Activated CD4-positive, alpha-beta T cell treated with anti-CD3 and anti-CD28 coated beads for 4 hours (primary cell): ENCODE results near the gene AHCYL1.
A peak's percentile ranks its signal among the peaks of the same experiment; 100 is the strongest.
"Not testable (repeated sequence)": the region's sequence is repeated elsewhere in the genome, so short reads cannot be mapped to it uniquely, and the experiment has no call there.

Source experiments
- DNase-seq, 2 donors: peaks; one replicate each; pipeline ENCODE4 v3.0.0-alpha.2; 2020

The AHCYL1 gene

DNA sequence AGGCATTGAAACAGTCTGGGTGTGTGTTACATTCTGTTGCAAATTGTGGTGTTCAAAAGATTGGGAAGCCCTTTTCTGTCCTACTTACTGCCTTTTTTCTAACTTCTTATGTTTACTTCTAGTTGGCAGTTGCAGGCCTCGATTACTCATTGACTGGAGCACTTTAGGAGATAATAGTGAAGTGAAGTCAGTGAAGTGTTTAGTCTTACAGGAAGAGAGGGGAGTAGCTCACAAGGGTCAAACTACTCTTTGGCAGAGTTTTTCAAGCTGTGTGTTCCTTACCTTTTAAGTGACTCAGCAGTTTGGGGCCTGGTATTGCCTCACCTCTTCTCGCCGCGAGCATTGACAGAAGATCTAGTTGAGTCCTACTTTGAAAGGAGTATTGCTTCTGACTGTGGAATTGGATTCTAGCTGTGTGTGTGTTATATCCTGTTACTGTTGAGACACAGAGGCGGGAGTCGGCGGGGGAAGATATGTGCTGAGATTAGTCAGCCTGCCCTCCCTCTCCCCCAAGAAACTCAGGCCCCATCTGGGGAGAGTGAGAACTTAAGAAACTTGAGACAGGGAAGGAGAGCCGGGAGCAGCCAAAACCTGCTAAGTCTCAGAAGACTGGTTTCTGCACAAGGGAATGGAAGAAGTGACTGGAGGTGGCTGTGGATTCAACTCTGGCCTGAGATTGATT lies 19.3 kb downstream of the AHCYL1 start:
- DNase-seq, result peak; percentile 31 to 34

DNA sequence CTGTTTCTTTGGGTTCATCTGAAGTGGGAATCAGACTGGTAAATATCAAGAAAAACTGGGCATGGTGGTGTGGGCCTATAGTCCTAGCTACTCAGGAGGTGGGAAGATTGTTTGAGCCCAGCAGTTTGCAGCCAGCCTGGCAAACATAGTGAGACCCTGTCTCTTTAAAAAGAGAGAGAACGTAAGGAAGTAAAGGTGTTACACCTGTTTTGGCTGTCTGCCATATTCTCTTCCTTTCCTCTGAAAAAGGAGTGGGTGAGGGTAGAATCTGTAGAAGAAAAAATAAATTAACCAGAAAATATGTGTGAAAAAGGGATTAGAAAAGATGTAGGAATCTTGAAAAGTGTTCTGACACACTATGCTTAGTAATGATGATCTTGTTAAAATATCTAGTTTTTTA lies 20.0 kb downstream of the AHCYL1 start:
- no peak for DNase-seq

DNA sequence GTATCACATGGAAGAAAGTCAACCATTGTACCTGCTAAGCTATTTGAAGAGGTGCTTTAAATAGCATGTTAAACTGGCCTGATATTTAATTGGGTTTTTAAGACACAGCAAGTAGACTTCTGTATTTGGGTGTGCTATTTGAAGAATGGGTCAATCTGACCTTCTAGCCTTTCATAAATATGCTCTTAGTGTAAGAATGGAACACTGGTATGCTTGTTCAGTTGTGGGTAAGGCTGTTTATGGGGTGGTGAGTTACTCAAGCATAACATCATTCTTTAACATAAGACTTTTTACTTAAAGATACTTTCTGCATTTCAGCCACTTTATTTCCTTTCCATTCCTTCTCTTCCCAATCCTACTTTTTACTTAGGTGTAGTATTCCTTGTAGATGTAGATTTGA lies 21.4 kb downstream of the AHCYL1 start:
- no peak for DNase-seq

GRCh38 chr1:110006516-110006915 lies 22.0 kb downstream of the AHCYL1 start:
- DNase-seq, result no peak

DNA sequence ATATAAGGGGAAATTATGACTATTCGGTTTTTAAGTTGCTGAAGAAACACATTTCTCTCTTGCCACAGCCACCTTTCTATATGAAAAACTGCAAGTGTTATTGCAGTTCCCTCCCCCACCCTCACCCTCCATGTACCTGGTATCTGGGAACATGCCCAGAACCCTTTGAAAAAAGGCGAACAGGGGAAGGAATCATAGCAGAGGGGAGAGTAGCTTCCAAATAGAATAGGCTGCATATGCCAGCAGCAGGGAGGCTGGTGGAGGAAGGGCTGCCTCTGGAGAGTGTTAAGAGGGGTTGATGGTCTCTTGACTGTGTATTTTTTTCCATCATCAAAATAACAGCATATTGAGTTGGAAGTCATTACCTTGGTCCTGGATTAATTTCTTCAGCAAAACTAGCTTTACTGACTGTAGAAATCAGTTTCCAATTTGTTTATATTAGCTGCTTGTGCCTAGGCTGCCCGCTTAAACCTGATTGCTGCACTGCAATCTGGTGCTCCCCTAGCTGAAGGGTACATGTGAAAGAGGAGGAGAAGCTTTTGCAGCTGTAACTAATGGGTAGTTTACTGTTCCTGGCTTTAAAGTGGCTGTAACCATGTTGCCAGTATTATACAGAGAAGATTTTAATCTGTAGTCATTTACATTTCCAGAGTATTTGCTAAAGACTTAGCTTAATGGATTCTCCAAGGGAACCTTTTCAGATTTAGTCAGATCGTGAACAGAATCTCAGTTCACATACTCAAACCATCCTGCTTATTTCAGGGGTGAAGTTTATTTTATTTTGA lies 22.7 kb downstream of the AHCYL1 start:
- no peak for DNase-seq

DNA sequence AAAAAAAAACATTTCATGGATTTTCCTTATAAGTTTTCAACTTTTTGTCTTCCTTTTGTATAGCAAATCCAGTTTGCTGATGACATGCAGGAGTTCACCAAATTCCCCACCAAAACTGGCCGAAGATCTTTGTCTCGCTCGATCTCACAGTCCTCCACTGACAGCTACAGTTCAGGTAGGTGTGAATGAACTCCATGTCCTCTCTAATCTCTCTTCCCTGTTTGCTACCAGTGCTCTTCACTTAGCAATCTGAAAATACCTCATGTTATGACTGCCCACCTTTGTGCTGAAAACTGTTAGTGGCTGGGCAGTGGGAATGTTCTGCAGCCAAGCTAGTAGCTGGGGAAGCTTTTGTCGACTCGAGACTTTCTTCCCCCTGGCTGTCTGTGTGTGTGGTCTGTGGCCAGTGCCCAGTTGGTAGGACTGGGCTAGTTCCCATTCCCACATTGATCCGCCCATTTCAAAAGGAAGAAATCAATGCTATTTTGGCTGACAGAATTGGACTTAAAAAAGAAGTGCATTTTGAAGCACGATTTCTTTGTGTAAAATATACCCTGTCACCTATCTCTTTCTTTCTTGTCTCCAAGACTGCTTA lies 24.5 kb downstream of the AHCYL1 start:
- DNase-seq, result no peak

GRCh38 chr1:110011527-110012041 lies 27.0 kb downstream of the AHCYL1 start:
- peak; percentile 15 to 23 for DNase-seq

- no peak for DNase-seq
These were observed 27.7 kb downstream of the AHCYL1 start for GRCh38 chr1:110012100-110012780.

GRCh38 chr1:110017792-110018191 lies 33.2 kb downstream of the AHCYL1 start:
- no peak for DNase-seq

- DNase-seq, result no peak
These were observed 33.8 kb downstream of the AHCYL1 start for GRCh38 chr1:110018396-110018795.

GRCh38 chr1:110019770-110020169 lies 35.2 kb downstream of the AHCYL1 start:
- no peak for DNase-seq

DNA sequence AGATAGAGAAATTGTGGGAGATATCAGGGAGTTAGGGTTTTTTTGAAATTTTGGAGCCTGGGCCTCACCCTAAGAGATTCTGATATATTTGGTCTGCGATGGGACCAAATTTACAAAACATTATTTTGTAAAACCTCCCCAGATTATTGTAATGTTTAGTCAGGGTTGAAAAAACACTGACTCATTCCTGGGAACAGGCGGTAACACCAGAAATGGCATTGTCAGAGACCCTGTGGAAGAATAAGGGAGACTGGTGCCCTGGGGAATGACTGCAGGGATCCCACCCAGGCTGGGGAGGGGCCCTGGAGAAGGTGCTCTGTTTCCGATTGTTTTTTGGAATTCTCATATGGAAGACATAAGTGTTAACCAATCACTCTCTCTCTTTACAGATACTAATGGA lies 36.7 kb downstream of the AHCYL1 start:
- no peak for DNase-seq

GRCh38 chr1:110024613-110025012 lies 40.0 kb downstream of the AHCYL1 start:
- no peak for DNase-seq

DNA sequence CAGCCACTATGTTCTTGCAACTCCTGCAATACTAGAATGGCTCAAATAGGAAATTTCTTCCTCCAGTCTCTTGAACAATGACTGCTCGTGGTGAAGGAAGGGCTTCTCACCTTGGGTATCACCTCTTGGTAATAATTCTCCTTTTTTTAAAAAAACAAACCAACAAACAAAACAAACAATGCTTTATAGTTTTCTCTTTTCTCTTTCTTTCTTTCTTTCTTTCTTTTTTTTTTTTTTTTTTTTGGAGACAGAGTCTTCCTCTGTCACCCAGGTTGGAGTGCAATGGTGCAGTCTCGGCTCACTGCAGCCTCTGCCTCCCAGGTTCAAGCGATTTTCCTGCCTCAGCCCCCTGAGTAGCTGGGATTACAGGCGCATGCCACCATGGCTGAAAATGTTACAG lies 46.1 kb downstream of the AHCYL1 start:
- not testable (repeated sequence) for DNase-seq

- DNase-seq, result no peak
These were observed 47.8 kb downstream of the AHCYL1 start for GRCh38 chr1:110032327-110032726.

DNA sequence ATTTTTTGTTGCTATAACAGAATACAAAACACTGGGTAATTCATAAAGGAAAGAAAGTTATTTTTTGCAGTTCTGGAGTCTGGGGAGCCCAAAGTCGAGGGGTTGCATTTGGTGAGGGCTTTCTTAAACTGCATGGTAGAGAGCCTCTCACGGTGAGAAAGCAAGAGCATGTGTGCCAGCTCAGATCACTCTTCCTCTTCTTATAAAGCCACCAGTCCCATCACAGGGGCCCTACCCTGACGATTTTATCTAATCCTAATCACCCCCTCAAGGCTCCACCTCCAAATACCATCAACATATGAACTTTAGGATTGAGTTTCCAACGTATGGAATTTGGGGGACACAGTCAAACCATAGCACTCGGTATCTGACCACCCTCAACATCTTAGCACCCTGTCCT lies 48.9 kb downstream of the AHCYL1 start:
- DNase-seq, result no peak

DNA sequence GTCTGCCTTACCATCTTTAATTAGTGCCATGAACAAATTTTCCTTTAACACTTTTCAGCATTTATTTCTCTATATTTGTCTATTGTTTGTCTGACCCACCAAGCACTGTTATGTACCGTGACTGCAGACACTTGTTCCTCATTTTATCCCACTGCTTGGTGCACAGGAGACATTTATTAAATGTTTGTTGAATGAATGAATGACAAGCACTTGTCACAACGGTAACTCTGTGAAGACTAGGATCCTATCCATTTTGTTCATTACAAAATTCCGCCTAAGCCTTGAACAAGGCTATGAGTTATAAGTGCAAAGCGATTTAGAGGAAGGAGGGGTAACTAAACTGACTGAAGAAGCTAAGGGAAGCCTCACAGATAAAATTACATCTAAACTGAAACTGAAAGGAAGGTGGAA lies 49.5 kb downstream of the AHCYL1 start:
- no peak for DNase-seq

DNA sequence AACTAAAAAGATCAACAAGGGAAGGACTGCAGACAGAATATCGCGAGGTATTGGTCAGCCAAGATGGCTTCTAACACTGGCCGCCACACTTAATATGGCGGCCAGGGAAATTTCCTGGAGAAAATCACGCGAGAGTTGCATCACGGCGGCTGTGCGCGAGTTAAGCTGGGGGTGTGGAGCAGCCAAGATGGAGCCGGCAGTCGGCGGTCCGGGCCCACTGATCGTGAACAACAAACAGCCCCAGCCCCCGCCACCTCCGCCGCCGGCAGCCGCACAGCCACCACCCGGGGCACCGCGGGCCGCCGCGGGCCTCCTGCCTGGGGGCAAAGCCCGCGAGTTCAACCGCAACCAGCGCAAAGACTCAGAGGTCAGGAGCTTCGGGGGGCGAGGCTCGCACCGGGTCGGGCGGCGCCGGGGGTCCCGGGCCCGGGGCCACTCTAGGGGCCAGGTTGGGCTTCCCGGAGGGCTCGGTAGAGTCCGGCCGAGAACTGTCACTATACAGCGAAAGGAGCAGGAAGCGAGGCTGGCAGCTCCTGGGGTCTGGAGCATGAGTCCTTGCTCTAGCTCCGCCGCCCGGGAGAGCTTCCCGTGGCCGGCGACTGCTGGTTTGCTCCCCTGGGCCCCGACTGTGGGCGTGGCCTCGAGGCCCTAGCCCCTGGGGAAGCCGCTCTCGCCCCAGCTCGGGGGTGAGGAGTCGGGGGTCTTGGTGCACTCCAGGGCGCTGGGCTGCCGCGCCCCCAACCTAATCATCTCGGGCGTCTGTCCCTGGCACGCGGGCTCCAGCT lies 50.1 kb downstream of the AHCYL1 start, which contains the start of gene STRIP1:
TSS of gene STRIP1 (plus strand) at position 174 of the 785 bp plus-strand sequence. CDS start at position 188, 14 bp downstream.
- peak; percentile 90 to 92 for DNase-seq

- DNase-seq, result no peak
These were observed 50.7 kb downstream of the AHCYL1 start for GRCh38 chr1:110035236-110035752.

- no peak for DNase-seq
These were observed 53.7 kb downstream of the AHCYL1 start for GRCh38 chr1:110038271-110038670.

- DNase-seq, result no peak
These were observed 55.1 kb downstream of the AHCYL1 start for GRCh38 chr1:110039641-110040040.

DNA sequence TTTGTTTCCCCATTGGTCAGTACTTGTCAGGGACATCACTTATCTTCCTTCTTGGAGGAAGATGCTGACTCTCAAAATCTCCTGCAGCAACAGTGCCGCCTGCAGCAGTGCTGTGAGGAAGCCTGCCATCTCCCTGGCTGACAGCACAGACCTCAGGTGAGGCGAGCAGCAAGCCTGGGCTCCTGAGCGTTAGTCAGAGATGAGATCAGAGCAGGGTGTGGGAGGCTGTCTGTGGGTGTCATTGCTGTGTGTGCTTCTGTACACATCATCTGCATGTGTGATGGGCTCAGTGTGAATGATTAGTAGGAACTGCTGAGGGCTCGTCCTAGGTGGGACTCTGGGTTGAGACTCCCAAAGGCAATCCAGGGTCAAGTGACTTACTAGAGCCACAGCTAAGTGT lies 56.0 kb downstream of the AHCYL1 start:
- peak; percentile 24 to 26 for DNase-seq
